ENCODE results near the gene TAS2R20. TPM values are rescaled to one million over a fixed set of nuclear protein-coding genes. Genes with fewer than 3 reads are reported as not detected.
"Not testable (repeated sequence)": the region's sequence is repeated elsewhere in the genome, so short reads cannot be mapped to it uniquely, and the experiment has no call there.

TAS2R20 gene, protein sequence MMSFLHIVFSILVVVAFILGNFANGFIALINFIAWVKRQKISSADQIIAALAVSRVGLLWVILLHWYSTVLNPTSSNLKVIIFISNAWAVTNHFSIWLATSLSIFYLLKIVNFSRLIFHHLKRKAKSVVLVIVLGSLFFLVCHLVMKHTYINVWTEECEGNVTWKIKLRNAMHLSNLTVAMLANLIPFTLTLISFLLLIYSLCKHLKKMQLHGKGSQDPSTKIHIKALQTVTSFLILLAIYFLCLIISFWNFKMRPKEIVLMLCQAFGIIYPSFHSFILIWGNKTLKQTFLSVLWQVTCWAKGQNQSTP
- 0.12 and 0.61 TPM in 2 replicates for total RNA-seq (2014; rRNA removed; shearing (Covaris generic))

DNA sequence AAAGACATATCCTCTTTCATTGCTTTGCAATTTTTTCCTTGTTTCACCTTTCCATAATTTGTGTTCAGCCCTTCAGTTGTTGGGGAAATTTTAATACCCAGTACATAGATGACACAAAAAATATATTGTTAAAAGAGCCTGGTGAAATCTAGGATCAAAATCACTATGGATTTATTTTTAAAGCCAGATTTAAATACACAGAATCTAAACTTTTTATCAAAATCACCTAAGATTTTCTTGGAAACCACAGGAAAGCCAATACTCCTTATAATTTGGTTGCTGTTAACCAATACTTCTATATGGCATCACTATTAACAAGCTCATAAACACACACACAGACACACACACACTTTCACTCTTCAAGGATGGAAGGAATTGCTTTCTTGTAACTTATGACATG is at the start of gene TAS2R20:
Gene TAS2R20 (minus strand): TSS at position 101 of the 400 bp plus-strand sequence. CDS start 429 bp downstream, outside the sequence.
- in situ Hi-C loops (cut with HindIII; ENCODE audit: low sequenced_read_pairs): no loop called here
- no peak for DNase-seq (ENCODE audit: low spot score)

DNA sequence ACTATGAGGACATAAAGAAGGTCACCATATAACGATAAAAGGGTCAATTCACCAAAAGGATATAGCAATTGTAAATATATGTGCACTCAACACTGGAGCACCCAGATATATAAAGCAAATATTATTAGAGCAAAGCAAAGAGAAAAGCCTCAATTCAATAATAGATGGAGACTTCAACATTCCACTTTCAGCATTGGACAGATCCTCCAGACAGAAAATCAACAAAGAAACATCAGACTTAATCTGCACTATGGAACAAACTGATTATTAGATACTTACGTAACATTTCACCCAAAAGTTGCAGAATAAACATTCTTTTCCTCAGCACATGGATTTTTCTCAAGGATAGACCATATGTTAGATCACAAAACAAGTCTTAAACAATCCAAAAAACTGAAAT is 43.3 kb upstream of the TAS2R20 start:
- in situ Hi-C loops (cut with HindIII; ENCODE audit: low sequenced_read_pairs); DNase-seq (ENCODE audit: low spot score): not testable (repeated sequence)

DNA sequence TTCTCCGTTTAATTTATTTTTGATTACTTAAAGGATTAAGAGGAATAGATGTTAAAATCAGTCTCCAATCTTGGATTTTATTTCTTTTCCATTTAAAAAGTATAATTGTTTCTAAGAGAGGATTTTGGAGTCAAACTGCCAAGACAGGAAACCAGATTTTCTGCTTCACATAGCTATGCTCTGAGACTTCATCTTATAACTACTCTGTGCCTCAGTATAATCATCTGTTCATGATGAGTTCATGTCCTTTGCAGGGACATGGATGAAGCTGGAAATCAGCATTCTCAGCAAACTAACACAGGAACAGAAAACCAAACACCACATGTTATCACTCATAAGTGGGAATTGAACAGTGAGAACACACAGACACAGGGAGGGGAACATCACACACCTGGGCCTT is 42.1 kb upstream of the TAS2R20 start:
- no peak for DNase-seq (ENCODE audit: low spot score)
- in situ Hi-C loops (cut with HindIII; ENCODE audit: low sequenced_read_pairs): no loop called here

DNA sequence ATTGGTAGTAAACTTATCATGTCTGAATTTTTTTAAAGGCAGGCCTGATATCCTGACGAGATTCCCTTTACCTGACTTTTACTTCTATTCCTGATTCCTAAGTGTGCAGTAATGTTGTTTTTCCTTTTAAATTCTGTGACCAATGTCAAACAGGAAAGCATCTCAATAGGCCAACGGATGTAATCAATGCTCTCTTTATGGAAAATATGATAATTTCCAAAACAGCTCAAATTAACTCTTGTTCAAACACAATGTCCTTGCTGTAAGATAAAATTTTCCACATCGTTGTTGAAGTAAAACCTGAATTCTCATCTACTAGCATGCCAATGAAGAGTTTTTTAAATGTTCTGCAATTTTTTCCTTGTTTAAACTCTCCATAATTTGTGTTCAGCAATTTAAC is 41.1 kb upstream of the TAS2R20 start:
- no peak for DNase-seq (ENCODE audit: low spot score)
- in situ Hi-C loops (cut with HindIII; ENCODE audit: low sequenced_read_pairs): no loop called here

DNA sequence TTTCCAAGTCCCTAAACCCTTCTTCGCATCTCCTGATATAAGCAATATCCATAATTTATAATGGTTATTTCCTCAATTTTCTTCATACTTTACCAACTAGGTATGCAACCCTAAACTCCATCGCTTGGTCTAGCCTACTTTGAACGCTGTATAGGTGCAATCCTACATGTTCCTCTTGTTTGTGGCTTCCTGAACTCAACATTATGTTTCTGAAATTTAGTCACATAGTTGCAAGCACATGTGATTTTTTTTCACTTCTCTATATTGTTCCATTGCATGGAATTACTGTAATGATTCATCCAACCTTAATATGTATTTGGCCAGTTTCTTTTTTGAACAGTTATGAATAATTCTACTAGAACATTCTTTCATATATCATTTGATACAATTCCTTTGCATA is 35.9 kb upstream of the TAS2R20 start:
- DNase-seq (ENCODE audit: low spot score); in situ Hi-C loops (cut with HindIII; ENCODE audit: low sequenced_read_pairs): not testable (repeated sequence)

DNA sequence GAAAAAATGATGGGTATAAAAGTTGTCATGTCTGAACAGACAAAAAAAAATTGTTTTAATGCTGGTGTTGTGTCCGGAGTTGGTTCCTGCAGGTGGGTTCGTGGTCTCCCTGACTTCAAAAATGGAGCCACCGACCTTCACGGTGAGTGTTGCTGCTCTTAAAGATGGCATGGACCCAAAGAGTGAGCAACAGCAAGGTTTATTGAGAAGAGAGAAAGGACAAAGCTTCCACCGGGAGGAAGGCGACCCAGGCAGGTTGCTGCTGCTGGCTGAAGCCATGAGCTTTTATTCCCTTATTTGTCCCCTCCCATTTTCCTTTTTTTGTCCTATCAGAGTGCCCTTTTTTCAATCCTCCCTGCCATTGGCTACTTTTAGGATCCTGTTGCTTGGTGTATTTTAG is 33.2 kb upstream of the TAS2R20 start, which contains the start of gene TAS2R31:
Gene TAS2R31 (minus strand): TSS at position 101 of the 400 bp plus-strand sequence. CDS start 72 bp downstream, at position 29.
- in situ Hi-C loops (cut with HindIII; ENCODE audit: low sequenced_read_pairs): no loop called here
- DNase-seq (ENCODE audit: low spot score): no peak

DNA sequence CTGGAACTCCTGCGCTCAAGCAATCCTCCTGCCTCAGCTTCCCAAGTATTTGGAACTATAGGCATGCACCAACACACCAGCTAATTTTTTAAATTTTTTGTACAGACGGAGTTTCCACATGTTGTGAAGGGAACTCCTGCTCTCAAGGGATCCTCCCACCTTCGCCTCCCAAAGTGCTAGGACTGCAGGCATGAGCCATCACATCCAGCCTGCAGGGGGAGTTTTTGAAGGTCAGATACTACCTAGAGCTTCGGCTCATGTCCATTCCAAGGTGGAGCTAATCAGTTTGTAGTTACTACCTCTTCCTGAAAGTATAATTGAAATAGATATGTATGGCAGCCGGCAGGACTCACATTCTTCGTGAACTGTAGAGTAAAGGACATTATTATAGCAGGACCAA is 28.0 kb upstream of the TAS2R20 start:
- no peak for DNase-seq (ENCODE audit: low spot score)
- in situ Hi-C loops (cut with HindIII; ENCODE audit: low sequenced_read_pairs): no loop called here

DNA sequence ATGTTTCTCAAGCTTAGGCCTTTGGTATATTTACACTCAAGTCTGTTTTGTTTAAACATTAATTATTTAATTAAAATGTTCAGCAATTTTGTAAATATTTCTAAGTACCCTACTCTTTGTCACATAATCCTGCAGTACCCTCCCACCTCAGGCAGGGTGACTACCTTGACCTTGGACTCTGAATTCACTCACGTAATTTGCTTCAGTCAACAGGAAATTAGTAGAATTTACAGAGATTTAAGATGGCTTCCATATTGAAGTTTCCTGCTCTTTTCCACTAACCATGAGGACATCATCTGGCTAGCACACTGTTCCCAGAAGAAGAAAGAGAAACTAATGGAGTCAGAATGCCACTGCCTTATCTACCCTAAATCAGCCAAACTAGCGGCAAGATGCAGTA is 25.3 kb upstream of the TAS2R20 start:
- in situ Hi-C loops (cut with HindIII; ENCODE audit: low sequenced_read_pairs): no loop called here
- no peak for DNase-seq (ENCODE audit: low spot score)

DNA sequence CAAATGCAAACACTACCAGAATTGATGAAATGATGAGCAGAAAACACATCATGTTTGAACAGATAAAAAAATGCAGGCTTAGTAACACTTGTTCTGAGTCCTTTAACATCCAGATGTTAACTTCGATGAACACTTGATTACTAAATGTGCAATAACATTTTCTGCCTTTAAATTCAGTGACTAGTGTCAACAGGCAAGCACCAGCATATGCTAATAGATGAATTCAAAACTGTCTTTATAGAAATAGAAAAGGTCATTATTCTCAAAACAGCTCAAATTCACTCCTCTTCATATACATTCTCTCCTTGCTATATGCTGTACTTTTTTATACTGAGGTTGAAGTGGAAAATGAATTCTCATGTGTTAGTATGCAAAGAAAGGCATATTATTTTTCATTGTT is 24.4 kb upstream of the TAS2R20 start, which contains the start of gene TAS2R19:
Gene TAS2R19 (minus strand): TSS at position 101 of the 400 bp plus-strand sequence. CDS start 49 bp downstream, at position 52.
- no peak for DNase-seq (ENCODE audit: low spot score)
- in situ Hi-C loops (cut with HindIII; ENCODE audit: low sequenced_read_pairs): no loop called here

DNA sequence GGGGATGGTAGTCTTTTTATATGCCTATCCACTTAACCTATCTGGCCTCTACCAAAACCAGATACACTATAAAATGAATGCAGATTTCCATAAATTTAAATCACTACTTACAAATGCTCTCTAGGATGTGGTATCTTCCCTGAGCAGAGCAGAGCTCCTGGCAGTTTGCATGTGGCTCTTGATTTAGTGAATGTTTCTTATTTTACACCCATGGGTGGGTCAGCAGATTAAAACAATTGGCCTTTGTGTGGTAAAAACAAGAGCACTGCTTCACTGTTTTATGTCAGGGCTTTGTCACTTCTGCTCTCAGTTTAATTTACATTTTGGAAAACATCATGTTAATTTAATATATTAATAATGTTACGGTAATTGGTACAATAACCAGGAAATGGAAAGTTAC is 18.8 kb upstream of the TAS2R20 start:
- no peak for DNase-seq (ENCODE audit: low spot score)
- in situ Hi-C loops (cut with HindIII; ENCODE audit: low sequenced_read_pairs): no loop called here

DNA sequence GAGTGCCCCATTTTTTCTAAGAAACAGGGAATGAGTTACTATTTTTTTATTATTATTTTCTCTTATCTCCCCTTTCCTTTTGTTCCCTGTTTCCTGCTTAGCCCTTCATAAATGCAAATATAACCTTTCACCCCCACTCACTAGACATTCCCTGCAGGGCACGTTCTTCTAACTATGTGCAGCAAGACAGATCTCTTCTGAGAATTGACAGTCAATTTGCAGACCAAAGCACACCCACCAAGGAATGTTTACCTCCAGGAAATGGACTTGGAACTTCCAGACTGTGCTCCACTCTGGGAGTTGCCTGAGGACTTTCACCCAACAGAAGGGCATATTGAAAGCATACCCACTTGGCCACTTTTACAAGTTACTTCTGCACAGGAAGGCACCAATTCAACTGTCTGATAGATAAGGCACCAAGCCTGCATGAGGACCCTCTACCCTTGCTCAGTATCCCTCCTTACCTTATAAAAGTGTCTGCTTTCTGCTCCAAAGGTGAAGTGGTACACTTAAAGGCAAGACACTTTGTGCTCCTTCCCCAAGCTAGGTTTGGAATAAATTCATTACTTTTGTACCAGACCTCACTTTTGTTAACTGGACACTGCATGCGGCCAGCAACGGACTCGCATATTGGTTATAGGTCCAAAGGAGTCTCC is 17.8 kb upstream of the TAS2R20 start:
- DNase-seq (ENCODE audit: low spot score): no peak
- in situ Hi-C loops (cut with HindIII; ENCODE audit: low sequenced_read_pairs): no loop called here

DNA sequence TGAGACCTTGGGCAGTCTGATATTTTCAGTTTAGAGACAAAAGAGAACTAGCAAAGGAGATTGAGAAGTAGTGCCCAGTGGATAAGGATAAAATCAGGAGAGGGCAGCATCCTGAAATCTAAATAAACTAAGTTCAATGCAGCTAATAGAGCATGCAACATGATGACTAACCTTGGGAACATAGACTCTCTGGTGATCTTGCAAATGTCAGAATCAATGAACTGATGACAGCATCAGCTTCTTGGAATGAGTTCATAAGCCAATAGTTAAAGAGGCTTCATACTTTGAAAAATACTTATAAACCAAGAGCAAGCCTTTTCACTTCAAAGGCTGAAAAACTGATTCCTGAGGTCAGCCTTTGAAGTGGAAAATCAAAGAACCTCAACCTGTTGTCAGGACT is 16.1 kb upstream of the TAS2R20 start:
- in situ Hi-C loops (cut with HindIII; ENCODE audit: low sequenced_read_pairs): no loop called here
- no peak for DNase-seq (ENCODE audit: low spot score)

DNA sequence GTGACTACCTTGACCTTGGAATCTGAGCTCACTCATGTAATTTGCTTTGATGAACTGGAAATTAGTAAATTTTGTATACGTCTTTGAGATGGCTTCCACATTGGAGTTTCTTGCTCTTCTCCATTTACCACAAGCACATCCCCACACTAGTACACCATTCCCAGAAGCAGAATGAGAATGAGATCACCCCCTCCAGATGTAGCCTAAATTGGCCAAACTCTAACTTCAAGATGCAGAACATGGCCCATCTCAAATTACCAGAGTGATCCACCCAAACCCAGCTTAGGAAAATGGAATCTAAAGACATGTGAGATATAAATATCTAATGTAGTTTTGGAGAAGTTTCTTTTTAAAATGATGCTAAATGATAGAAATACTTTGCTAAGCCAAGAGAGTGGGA is 9.5 kb upstream of the TAS2R20 start:
- in situ Hi-C loops (cut with HindIII; ENCODE audit: low sequenced_read_pairs): no loop called here
- no peak for DNase-seq (ENCODE audit: low spot score)

DNA sequence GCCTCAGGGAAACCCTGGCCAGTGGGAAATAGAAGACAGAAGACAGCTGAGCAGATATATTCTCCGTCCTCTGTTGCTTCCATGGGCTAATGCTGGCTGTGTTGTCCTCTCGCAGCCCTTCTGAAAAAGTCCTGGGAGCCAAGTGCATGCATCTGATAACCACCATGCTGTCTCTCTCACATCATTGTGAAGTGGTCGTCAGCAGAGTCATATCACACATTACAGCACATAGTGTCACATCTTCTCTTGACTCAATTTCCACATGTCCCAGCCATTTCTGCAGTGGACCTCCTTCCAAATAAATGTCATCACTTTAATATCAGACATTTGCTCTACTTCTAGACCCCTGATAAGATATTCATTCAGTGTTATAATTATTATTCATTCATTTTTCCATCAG is 3.8 kb downstream of the TAS2R20 start:
- DNase-seq (ENCODE audit: low spot score): no peak
- in situ Hi-C loops (cut with HindIII; ENCODE audit: low sequenced_read_pairs): no loop called here

DNA sequence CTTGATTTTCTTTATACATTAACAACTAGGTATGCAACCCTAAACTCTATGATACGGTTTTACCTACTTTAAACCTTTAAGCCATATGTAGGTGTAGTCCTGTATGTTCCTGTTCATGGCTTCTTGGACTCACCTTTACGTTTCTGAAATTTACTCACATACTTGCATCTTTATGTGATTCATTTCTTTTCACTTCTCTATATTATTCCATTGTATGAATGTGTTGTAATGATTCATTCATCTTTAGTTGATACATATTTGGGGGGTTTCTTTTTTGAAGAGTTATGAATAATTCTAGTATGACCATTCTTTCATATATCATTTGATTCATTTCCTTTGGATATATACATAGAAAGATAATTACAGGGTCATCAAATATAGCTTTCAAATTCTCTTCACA is 9.0 kb downstream of the TAS2R20 start:
- DNase-seq (ENCODE audit: low spot score): no peak
- in situ Hi-C loops (cut with HindIII; ENCODE audit: low sequenced_read_pairs): no loop called here

DNA sequence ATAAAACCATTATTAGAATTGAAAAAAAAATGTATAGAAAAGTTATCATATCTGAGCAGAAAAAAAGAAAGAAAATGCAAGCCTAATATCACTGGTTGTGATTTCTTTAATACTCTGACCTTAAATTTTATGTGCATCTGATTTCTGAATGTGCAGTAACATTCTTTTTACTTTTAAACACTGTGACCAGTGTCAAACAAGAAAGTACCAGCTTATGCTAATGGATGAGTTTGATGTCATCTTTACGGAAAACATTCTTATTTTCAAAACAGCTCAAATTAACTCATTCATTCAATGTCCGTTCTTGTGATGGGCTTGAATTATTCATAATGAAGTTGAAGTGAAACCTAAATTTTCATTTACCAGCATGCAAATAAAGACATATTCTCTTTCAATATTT is 11.3 kb downstream of the TAS2R20 start, which contains the start of gene TAS2R50:
Gene TAS2R50 (minus strand): TSS at position 101 of the 400 bp plus-strand sequence. CDS start 52 bp downstream, at position 49.
- in situ Hi-C loops (cut with HindIII; ENCODE audit: low sequenced_read_pairs): no loop called here
- no peak for DNase-seq (ENCODE audit: low spot score)

DNA sequence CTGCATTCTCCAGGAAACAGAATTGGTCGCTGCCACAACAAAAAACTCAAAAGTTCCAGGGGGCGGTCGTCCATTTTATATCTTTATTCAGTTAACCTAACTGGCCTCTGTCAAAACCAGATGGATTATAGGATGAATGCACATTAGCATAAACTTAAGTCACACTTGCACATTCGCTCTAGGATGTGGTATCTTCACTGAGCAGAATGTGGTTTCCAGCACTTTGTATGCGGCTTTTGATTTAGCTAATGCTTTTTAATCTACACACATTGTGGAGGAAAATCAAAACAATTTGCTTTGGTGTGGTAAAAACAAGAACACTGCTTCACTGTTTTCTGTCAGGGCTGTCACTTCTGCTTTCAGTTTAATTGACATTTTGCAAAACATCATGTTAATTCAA is 15.9 kb downstream of the TAS2R20 start:
- no peak for DNase-seq (ENCODE audit: low spot score)
- in situ Hi-C loops (cut with HindIII; ENCODE audit: low sequenced_read_pairs): no loop called here

DNA sequence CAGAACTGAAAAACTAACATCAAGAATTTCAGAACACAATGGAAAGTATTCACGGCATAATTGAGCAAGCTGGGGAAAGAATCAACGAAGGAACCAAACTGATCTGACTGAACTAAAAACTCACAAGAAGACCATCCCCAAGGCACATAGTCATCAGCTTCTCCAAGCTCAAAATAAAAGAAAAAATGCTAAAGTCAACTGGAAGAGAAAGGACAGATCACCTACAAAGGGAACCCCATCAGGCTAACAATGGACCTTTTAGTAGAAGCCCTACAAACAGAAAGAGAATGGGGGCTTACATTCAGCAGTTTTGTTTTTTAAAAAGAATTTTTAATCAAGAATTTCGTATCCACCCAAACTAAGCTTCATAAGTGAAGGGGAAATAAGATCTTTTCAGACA is 23.1 kb downstream of the TAS2R20 start:
- DNase-seq (ENCODE audit: low spot score): no peak
- in situ Hi-C loops (cut with HindIII; ENCODE audit: low sequenced_read_pairs): no loop called here

DNA sequence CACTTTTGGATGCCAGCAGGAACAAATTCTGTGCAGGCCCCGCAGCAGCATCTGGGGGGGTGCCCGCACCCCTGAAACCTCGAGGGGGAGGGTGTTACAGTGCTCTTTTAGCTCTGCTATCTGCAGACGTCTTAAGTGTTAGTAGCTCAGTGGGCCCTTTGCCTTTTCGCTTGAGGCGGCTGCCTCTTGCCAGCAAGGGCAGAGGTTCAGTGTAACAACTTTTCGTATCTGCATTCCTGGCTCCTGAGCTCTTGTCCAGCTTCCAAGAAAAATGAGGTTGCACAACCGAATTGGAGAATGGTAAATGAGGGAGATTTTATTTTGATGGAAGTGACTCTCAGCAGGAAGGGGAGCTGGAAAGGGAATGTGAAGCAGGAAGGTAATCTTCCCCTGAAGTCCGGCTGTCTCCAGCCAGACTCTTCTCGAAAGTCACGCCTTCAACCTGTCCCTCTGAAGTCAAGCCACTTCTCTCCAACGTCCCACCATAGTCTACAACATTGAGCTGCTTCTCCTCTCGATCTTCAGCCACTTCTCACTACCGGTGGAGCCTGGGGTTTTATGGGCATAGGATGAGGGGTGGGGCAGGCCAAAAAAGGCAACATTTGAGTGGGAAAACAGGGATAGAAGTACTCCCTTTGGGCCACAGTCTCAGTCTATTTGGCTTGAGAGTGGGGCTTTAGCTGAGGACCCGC is 29.2 kb downstream of the TAS2R20 start:
- in situ Hi-C loops (cut with HindIII; ENCODE audit: low sequenced_read_pairs): no loop called here
- no peak for DNase-seq (ENCODE audit: low spot score)

DNA sequence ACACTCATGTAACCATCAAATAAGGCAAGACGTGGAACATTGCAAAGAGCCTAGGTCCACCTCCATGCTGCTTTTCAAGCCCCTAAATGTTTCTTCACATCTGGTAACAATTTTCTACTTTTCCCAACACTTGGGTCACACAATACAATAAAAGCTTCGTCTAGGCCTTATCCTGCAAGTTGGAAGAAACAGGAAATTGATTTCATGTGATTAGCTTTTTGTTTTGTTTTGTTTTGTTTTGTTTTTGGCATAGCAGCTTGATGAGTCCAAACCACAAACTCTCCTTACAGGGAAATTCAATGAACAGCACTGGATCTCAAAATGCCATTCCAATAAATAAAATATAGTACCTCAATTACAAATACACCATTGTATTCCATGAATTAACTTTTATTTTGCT is 30.7 kb downstream of the TAS2R20 start:
- in situ Hi-C loops (cut with HindIII; ENCODE audit: low sequenced_read_pairs): no loop called here
- DNase-seq (ENCODE audit: low spot score): no peak

Data from G401 (cell line).